GM19035 (cell line): Measurements from ENCODE around the gene CRYBG3.
"Not testable (repeated sequence)": the region's sequence is repeated elsewhere in the genome, so short reads cannot be mapped to it uniquely, and the experiment has no call there.

Experiments used
- ATAC-seq: cut with Tn5 transposase; IDR thresholded peaks from one replicate; pipeline ENCODE4 v1.9.1; 2021; ENCODE audit not compliant: unreplicated experiment

The CRYBG3 gene

GRCh38 chr3:97821774-97822358, at the start of gene CRYBG3:
CRYBG3 (plus strand) TSS chr3:97822011; CDS start chr3:97822207, 196 bp downstream.
- peak; percentile 99 for ATAC-seq

GRCh38 chr3:97772926-97773325, 48.9 kb upstream of the CRYBG3 start:
- ATAC-seq = no peak

DNA sequence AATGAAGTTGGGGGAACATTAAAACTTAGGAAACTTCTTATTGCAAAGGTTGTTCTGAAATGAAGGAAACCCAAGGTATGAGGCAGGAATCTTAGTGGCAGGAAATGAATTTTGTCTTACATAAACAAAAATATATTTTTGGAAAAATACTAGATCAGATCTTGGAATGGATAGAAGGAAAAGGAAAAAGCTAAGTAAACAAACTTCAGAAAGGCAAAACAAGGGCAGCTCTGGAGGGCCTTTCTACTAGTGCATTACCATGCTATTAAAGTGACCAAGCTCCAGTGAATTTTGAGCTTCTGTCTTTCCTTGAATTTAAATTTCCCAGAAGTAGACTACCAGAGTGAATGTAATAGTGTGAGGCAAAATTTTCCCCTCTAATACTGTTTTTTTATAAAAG, 43.7 kb upstream of the CRYBG3 start:
- no peak for ATAC-seq

DNA sequence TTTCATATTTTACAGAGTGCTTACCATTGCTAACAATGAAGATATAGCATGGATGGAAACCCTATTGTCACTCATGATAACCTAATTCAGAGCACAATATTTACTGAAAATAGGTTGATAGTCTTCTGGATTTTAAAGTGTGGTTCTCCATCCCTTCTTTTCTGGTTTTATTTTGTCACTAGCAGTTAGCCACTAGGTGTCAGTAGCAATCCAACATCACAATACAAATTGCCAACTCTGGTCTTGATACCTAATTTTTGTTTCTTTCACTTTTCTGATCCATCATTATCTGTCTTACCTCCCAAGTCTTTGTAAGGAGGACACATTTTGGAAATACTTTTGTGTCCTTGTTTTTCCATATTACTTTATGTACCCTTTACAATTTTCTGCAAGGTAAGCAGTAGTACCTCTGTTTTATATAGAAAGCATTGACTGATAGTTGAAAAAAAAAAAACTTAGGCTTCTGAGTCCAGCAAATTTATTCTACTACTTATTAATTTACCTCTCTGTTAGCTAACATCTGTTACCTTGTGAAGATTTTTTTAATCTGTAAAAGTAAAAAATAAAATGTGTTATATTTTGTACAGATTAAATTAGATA, 28.3 kb upstream of the CRYBG3 start:
- peak; percentile 83 for ATAC-seq

DNA sequence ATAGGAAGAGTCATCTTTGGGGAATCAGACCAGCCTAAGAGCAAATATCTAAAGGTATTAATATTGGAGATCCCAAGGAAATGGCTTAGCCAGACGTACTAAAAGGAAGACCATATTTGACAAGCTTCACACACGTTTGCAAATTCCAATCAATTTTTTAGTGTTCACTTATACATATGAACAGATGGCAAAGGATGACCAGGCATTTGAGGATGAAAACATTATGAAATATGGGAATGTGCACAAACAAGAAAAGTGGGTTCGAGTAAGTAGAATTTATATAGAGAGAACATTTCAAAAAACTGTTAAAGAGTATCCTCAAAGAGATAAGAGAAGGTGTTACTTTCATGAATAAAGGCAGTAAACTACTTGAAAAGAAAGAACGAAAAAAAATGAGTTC, 25.9 kb upstream of the CRYBG3 start:
- no peak for ATAC-seq

DNA sequence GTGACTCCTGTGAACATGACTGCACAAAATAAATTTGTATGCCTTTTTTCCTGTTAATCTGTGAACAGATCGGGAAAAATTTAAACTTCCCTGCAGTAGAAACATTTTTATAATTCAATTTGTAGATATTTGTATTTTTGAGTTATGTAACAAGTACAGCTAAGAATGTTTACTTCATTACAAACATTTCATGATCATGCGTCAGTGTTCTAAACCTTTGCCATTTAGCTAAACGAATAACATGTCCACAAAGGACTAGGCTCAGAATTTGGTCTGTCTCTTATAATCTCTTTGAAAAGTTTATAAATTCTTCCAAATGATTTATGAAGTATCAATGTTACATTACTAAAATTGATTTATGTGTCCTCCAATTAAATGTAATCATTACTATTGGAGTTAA, 17.3 kb upstream of the CRYBG3 start:
- no peak for ATAC-seq

DNA sequence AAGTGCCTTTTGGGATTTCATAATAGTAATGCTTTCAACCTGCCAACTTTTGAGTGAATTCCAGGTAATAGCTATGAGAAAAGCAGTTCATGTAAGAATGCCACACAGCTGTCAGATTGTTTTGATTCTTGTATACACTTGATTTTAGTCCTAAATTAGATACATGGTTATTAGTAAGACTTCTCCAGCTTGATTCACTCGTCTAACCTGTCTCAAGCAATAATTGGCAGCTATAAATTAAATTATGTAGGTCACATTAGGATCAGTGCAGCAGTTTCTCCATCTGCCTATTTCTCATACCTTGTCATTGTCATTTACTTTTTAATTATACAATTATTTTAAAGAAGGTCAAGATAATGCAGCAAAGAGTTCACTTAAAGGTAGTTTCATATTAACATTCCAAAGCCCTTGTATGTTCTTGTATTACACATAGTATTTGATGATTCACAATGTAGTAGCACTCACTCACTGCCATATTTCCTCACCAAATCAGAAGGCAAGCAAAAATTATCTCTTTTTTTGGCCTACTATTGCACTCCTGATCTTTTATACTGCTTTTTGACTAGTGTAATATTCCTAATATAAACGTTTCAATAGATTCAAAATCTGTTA, 10.9 kb upstream of the CRYBG3 start:
- ATAC-seq = no peak

DNA sequence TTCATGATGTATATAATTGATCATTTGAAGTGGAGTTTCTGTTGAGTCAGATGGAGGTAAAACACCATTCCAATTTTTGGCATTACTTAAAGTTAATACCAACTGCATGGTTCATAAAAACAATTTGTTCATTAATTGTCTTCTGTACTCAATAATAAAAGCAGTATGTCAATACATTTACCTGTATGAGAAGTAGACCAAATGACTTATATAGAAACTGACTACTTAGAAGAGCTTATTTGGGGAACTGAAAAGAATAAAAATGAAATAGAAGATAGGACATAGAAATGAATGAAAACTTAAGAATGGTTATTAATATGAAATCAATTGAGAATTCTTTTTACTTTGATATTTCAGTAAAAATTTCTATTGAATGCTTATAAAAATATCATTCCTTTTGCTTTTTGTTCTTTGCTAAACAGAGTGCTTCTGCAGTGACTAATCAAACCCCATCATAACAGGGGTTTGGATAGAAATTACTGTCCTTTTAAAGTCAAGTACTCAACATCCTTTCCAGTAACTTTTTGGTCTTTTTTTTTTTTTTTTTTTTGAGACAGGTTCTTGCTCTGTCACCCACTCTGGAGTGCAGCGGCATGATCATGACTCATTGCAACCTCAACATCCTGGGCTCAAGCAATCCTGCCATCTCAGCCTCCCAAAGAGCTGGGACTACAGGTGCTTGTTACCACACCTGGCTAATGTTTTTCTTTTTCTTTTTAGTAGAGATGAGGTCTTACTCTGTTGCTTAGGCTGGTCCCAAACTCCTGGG, 6.5 kb upstream of the CRYBG3 start:
- ATAC-seq = no peak

DNA sequence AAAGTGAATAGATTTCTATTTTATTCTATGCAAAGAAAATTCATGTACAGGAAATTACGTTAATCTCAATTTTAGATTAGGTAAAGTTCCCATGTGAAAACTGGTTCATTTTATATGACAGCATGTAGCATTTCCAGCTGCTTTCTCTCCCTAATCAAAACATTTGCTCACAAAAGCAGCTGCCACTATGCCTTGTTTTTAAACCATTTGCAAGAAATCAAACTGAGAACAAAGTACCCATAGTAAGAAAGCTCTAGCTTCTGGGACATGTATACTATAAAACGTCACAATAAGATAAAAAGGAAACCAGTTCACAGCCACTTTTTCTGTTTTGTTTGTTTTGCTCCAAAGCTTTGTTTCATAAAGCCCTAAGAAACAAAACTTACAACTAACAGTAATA, 5.0 kb upstream of the CRYBG3 start:
- no peak for ATAC-seq

DNA sequence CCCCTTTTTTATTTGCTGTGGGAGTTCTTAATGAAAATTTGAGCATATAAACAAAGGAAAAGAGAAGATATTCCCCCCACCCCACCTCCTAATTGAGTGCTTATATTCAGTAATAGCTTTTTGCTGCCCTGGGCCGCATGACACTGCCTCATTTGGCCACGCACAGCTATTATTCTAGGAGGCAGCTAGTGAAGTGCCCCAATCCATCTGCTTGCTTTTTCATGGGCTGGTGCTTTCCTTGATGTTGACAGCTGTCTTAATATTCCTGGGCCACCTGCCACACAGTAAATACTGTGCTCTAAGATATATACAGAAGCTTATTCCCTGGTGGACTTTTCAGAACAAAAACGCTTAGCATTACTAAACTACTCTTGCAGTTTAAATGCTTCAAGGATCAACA, 3.8 kb upstream of the CRYBG3 start:
- ATAC-seq = no peak

DNA sequence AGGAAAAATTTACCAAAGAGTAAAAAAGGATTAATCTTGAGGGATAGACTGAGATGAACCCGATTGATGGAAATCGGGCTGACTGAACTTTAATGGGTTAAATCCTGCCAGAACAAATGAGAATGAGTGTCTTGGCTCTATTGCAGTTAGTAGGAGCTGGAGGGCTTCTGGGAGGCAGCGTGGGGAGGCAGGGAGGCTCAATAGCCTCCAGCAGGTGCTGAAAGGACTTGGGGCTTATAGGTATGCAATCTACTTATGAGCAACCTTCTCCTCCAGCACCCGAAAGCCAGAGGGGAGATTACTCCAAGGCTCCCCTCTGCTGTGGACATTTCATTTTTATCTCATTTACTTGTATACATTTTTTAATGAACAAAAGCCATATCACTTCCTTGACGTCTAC, 1.0 kb upstream of the CRYBG3 start:
- no peak for ATAC-seq

DNA sequence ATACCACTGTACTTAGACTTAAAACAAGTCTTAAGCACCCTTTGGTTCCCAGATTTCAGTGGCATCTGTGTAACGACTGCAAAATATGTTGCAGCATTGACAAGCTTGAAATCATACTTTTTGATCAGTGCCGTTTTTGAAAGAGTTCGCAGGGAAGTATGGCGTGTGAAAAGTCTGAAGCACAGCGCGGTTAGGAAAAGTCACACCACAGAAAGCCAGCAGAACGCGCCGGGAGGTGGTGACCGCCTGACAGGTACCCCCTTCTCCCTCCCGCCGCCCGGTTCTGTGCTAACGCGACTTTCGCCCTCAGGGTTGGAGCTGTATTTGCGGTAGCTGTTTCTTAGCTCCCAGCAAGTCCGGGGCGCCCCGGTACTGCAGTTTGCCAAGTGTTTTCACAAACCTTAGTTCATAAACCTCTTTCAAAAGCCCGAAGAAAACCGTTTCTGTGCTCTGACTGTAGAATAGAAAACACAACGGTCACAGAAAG, 481 bp upstream of the CRYBG3 start:
- ATAC-seq = peak; percentile 55

DNA sequence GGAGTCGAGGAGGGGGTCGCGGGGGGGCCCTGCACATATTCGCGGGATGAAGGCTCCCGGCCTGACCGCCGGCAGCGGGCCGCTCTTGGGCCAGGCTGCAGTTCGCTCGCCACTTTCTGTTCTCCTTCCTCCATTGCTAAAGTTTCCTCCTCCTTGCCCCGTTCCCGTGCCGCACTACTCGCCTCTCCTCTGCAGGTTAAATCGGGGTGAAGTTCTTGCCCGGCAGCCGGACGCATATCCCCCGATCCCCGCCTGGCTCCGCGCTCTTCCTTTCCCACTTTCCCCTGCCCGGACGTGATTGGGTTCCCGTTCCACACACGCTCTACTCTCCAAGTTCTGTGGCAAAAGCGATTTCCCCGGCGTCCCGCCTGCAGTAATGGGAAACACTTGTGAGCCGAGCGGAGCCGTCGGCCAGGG, 556 bp downstream of the CRYBG3 start:
- peak; percentile 39 for ATAC-seq

GRCh38 chr3:97823046-97824004, 1.5 kb downstream of the CRYBG3 start:
- ATAC-seq = no peak

DNA sequence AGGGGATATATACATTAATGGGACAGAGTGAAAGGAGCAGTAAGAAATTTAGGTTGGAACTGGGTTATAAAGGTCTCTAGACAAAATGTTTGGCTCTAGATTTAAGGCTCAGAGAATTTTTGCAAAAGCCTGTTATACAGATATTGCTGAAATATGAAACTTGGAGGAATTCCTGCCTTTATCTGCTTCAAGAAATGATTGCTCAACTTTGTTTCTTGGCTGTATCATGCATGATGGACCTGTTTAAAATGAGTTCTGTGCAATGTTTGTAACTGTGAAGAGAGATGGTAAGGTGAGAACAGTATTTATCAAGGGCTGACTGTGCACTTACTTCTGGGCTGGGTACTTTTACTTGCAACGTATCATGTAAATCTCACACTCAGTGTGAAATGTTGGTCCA, 3.3 kb downstream of the CRYBG3 start:
- no peak for ATAC-seq

DNA sequence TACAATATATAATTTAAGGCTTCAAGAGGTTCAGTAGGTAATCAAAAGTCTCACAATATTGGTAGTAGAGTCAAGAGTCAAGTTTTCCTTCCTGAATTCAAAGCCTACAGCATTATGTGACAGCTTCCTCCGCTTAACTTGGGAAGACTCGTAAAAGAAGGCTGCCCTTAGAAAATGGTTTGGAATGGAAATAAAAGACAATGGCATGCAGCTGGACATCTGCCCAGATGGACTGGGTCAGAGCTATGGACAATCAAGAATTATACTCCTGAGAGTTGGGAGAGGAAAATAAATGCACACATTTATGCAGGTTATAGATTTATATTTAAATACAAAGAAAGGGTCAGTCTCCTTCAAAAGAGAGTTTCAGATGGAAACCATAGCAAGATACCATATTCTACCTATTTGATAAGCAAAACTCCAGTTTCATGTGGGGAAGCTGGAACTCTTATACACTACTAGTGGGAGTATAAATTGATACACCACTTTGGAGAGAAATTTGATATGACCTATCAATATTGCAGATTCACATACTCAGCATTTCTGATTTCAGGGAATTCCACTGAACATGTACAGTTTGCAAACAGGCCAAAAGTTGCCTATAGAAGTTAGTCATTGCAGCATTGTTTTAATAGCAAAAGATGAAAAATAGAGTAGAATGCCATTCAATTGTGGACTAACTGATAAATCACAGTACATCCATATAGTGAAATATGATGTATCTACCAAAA, 6.1 kb downstream of the CRYBG3 start:
- ATAC-seq = no peak

DNA sequence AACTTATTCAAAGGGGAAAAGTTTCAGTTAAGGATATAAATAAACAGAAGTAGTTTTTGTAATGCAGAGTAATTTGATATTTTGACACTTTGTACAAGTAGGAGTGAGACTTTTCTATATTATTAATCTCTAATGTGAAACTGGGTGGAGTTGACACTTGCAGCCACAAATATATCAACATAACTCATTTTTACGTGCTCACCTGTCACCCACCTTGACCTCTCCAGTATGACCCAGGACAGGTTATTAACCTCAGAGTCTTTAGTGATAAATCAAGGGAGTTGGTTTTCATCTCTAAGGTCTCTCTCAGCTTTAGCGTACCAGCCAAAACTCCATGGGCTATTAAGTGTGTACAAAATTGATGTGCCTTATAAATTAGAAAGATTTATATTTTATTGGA, 7.4 kb downstream of the CRYBG3 start:
- no peak for ATAC-seq

- ATAC-seq = no peak
These were observed 8.8 kb downstream of the CRYBG3 start for GRCh38 chr3:97830638-97831037.

DNA sequence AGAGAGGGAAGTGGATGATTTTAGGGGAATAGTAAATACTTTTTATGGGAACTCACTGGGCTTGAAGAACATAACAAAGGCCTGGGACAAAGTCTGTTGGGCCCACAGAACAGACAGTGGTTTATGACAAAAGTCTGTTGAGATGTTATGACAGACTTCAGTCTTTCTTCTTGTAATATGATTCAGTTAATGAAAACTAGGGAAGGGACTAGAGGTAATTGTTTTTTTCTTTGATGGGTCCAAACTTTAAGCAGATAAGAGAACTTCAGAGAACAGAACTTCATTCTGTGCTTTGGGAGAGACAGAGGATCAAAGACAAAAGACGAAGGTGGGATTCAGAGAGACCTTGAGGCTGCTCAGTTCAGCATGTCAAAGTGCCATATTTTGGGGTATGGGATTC, 9.3 kb downstream of the CRYBG3 start:
- no peak for ATAC-seq

DNA sequence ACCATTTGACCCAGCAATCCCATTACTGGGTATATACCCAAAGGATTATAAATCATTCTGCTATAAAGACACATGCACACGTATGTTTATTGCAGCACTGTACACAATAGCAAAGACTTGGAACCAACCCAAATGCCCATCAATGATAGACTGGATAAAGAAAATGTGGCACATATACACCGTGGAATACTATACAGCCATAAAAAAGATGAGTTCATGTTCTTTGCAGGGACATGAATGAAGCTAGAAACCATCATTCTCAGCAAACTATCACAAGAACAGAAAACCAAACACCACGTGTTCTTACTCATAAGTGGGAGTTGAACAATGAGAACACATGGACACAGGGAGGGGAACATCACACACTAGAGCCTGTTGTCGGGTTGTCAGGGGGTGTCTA, 11.4 kb downstream of the CRYBG3 start:
- not testable (repeated sequence) for ATAC-seq
